B cell (primary cell): ENCODE data around the gene CHSY3. TPM values are rescaled to one million over a fixed set of nuclear protein-coding genes. Genes with fewer than 3 reads are reported as not detected.

ENCODE experiments used
- ATAC-seq: fragments of 200-7000 bp; cut with Tn5 transposase; one replicate; pipeline ENCODE4 v1.10.0; 2021; ENCODE audit warnings: low read depth, mild to moderate bottlenecking, moderate number of reproducible peaks, moderate library complexity
- CTCF ChIA-PET: fragments of 350-600 bp; sonication (Branson Sonifier 250); formaldehyde crosslinking; loops from one replicate; lab custom pipeline; 2021; ENCODE audit warnings: antibody characterized with exemption, inconsistent platforms; lab: Charles Lee
- POLR2A ChIA-PET: fragments of 350-600 bp; sonication (Branson Sonifier 250); formaldehyde crosslinking; loops from one replicate; lab custom pipeline; 2021; ENCODE audit warnings: antibody characterized with exemption; lab: Charles Lee
- DNase-seq: peaks from one replicate; pipeline ENCODE4 v3.0.0; 2013
- H2AFZ ChIP-seq: 2 replicates; pipeline ENCODE4 v1.6.1; 2012; ENCODE audit warnings: mild to moderate bottlenecking, low read depth, low read length; ENCODE audit not compliant: insufficient read depth, poor library complexity, severe bottlenecking
- H3K27ac ChIP-seq, 2 donors: 1 replicate in 1 of 2; 2 replicates in 1 of 2; pipeline ENCODE4 v1.5.1; 2012 to 2013; ENCODE audit warnings: low read length in 2 of 2, mild to moderate bottlenecking in 2 of 2, moderate library complexity in 1 of 2
- H3K27me3 ChIP-seq, 4 experiments: fragments of 200-600 bp in 1 of 4; sonication (generic) in 1 of 4; replicated peaks in 1 of 4; 1 replicate in 2 of 4; 2 replicates in 2 of 4; pipeline versions ENCODE4 v1.6.1 to v1.7.0; 2013 to 2016; ENCODE audit warnings: low read length in 3 of 4, mild to moderate bottlenecking in 2 of 4, mixed read lengths in 1 of 4, moderate library complexity in 1 of 4; ENCODE audit not compliant: insufficient read depth in 4 of 4, control insufficient read depth in 3 of 4; ENCODE audit errors: control extremely low read depth in 1 of 4
- H3K36me3 ChIP-seq, 2 experiments: replicated peaks in 1 of 2; 1 replicate in 1 of 2; 2 replicates in 1 of 2; pipeline versions ENCODE4 v1.6.1 to v1.7.1; 2013; ENCODE audit warnings: low read length in 1 of 2; ENCODE audit not compliant: insufficient read depth in 2 of 2, control insufficient read depth in 1 of 2; ENCODE audit errors: control extremely low read depth in 1 of 2, extremely low read depth in 1 of 2
- H3K4me1 ChIP-seq, 2 donors: fragments of 200-600 bp in 1 of 2; sonication (generic) in 1 of 2; 1 replicate in 1 of 2; 2 replicates in 1 of 2; pipeline versions ENCODE4 v1.5.1 to v1.6.1; 2013 to 2017; ENCODE audit warnings: low read length in 2 of 2; ENCODE audit not compliant: control insufficient read depth in 2 of 2, insufficient read depth in 2 of 2
- H3K4me2 ChIP-seq: replicated peaks from 2 replicates; pipeline ENCODE3; 2012; ENCODE audit warnings: mild to moderate bottlenecking, low read depth, low read length; ENCODE audit not compliant: poor library complexity, severe bottlenecking
- H3K4me3 ChIP-seq, 5 experiments: fragments of 200-600 bp in 1 of 5; sonication (generic) in 1 of 5; 1 replicate in 3 of 5; 2 replicates in 2 of 5; pipeline versions ENCODE4 v1.5.1 to v1.7.0; 2011 to 2016; ENCODE audit warnings: low read length in 4 of 5, mild to moderate bottlenecking in 4 of 5, low read depth in 2 of 5, control low read depth in 1 of 5, moderate library complexity in 1 of 5; ENCODE audit not compliant: insufficient read depth in 1 of 5; ENCODE audit errors: control extremely low read depth in 1 of 5, extremely low read depth in 1 of 5
- H3K79me2 ChIP-seq: fragments of 200-600 bp; sonication (generic); one replicate; pipeline ENCODE4 v1.6.0; 2016; ENCODE audit warnings: low read length; ENCODE audit not compliant: control insufficient read depth, insufficient read depth
- H3K9ac ChIP-seq: fragments of 200-600 bp; sonication (generic); 2 replicates; pipeline ENCODE4 v1.6.1; 2017; ENCODE audit warnings: mild to moderate bottlenecking, low read length, moderate library complexity
- H3K9me3 ChIP-seq, 3 donors: one replicate each; pipeline versions ENCODE4 v1.6.1 to v1.7.1; 2013; ENCODE audit warnings: low read length in 2 of 3; ENCODE audit not compliant: control insufficient read depth in 2 of 3, insufficient read depth in 1 of 3; ENCODE audit errors: control extremely low read depth in 1 of 3
- H4K20me1 ChIP-seq: 2 replicates; pipeline ENCODE4 v1.6.0; 2012; ENCODE audit warnings: mild to moderate bottlenecking, low read length; ENCODE audit not compliant: insufficient read depth, control insufficient read depth, poor library complexity, severe bottlenecking
- H3K27ac Mint-ChIP-seq: one replicate; pipeline ENCODE4 v1.8.0; 2021; ENCODE audit warnings: mixed read lengths
- H3K27me3 Mint-ChIP-seq: one replicate; pipeline ENCODE4 v1.8.0; 2021; ENCODE audit warnings: mixed read lengths
- H3K4me1 Mint-ChIP-seq: one replicate; pipeline ENCODE4 v1.8.0; 2021; ENCODE audit warnings: mixed read lengths
- H3K4me3 Mint-ChIP-seq: one replicate; pipeline ENCODE4 v1.8.0; 2021; ENCODE audit warnings: mixed read lengths
- H3K9me3 Mint-ChIP-seq: one replicate; pipeline ENCODE4 v1.8.0; 2022; ENCODE audit warnings: mixed read lengths; ENCODE audit not compliant: insufficient read depth
- CTCF ChIP-seq: fragments of 200-600 bp; IDR thresholded peaks from one replicate; pipeline ENCODE4 v1.8.0; 2022; ENCODE audit warnings: antibody characterized with exemption, mild to moderate bottlenecking
- EZH2 ChIP-seq: IDR thresholded peaks from 2 replicates; pipeline ENCODE4 v1.6.1; 2012; ENCODE audit warnings: borderline replicate concordance, low read depth, mild to moderate bottlenecking, moderate library complexity, low read length; ENCODE audit not compliant: insufficient read depth, poor library complexity, severe bottlenecking
- WGBS: methylation state at CpG from one replicate; pipeline ENCODE4 v1.1.5; 2013; ENCODE audit warnings: missing lambda C conversion rate; ENCODE audit not compliant: insufficient coverage; 5-methylcytosine and 5-hydroxymethylcytosine counted together
- intact Hi-C: fragments of 100-400 bp; cut with micrococcal nuclease; formaldehyde crosslinking; loops from one replicate; pipeline ENCODE4 v1.10.0; 2022
- polyA plus RNA-seq: library from polyadenylated mRNA; depleted of rRNA; stranded (reverse); fragments of >200 nt; gene quantifications from 2 replicates; pipeline ENCODE4 v1.2.3, GENCODE V29; 2012
- total RNA-seq, 2 donors: library from RNA; stranded (reverse); fragments of 120-200 nt in 1 of 2; gene quantifications; 1 replicate in 1 of 2; 2 replicates in 1 of 2; pipeline versions ENCODE4 v1.2.3 to v1.2.4, GENCODE V29; 2013 to 2022

Gene CHSY3
- total and polyA plus RNA-seq, 2 donors (not counting 1 experiment from before 2014, with no cell fraction given), result not detected

GRCh38 chr5:129857116-129857515 is 47.1 kb upstream of the CHSY3 start:
- H3K27me3 Mint-ChIP-seq, result peaks cover 4% of the 10 kb centered on the region
- no peaks in the 10 kb centered on the region for H3K9me3 ChIP-seq
- H4K20me1 ChIP-seq, result no peaks in the 10 kb centered on the region
- H3K4me1 Mint-ChIP-seq, result no peaks in the 10 kb centered on the region
- intact Hi-C loops, result no loop called here
- ChIA-PET POLR2A (no interaction called here), CTCF (interaction anchor here (1.3 kb wide), 1 partner anchor 11 kb away, joined by 3 read pairs; no protein-coding TSS in a partner anchor)
- no peak overlapping the region for H3K4me3 ChIP-seq
- no peaks in the 10 kb centered on the region for H3K4me1 ChIP-seq
- H3K27me3 ChIP-seq, result no peaks in the 10 kb centered on the region
- H3K27ac Mint-ChIP-seq, result no peak overlapping the region
- no peak overlapping the region for H3K4me2 ChIP-seq
- DNase-seq (no peak), ATAC-seq (no peak)
- H3K9me3 Mint-ChIP-seq, result no peaks in the 10 kb centered on the region
- no peak for TF ChIP-seq CTCF
- no peak for TF ChIP-seq EZH2
- no peaks in the 10 kb centered on the region for H3K79me2 ChIP-seq
- H3K36me3 ChIP-seq, result no peaks in the 10 kb centered on the region
- H3K9ac ChIP-seq, result no peak overlapping the region
- WGBS, result 100% methylated on average over 1 of the region's 1 CpG
- no peak overlapping the region for H3K4me3 Mint-ChIP-seq
- H3K27ac ChIP-seq, result no peak overlapping the region
- no peak overlapping the region for H2AFZ ChIP-seq

DNA sequence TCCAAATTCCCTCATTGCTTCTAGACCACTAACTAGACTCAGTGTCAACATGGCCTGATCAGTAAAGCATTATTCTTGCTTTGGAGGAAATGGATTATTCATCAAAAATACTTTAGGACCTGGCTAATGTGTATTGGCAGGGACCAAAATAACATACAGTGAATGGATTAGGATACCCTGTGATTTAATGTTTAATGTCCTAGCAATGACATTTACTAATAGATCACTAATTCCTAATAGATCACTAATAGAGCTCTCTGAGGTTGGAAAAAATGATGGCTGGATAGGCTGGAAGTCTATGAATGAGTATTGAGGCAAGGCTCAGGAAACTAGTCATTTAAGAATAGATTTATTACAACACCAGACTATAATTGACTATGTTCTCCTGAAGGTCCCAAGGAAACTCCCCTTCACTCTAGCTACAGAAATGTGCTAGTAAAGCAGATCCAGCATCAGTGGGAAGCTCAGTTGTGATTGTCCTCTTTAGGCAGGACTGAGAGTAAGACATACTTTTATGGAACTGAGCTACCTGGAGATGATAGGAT is 46.1 kb upstream of the CHSY3 start:
- no peak for DNase-seq
- Histone ChIP-seq H3K36me3 (no peaks in the 10 kb centered on the region), H3K9me3 (no peaks in the 10 kb centered on the region), H2AFZ (no peak overlapping the region), H3K79me2 (no peaks in the 10 kb centered on the region), H3K4me2 (no peak overlapping the region), H3K4me3 (no peak overlapping the region), H3K27ac (no peak overlapping the region), H3K27me3 (no peaks in the 10 kb centered on the region), H3K9ac (no peak overlapping the region), H4K20me1 (no peaks in the 10 kb centered on the region), H3K4me1 (no peaks in the 10 kb centered on the region)
- H3K9me3 Mint-ChIP-seq, result no peaks in the 10 kb centered on the region
- intact Hi-C loops, result no loop called here
- ChIA-PET POLR2A (no interaction called here), CTCF (no interaction called here)
- no peak for ATAC-seq
- H3K27me3 Mint-ChIP-seq, result no peaks in the 10 kb centered on the region
- H3K27ac Mint-ChIP-seq, result no peak overlapping the region
- no peak overlapping the region for H3K4me3 Mint-ChIP-seq
- TF ChIP-seq EZH2 (no peak), CTCF (no peak)
- H3K4me1 Mint-ChIP-seq, result no peaks in the 10 kb centered on the region
